Skeletal muscle satellite cell (primary cell): Measurements from ENCODE around the gene PRSS2.
"Not testable (repeated sequence)": the region's sequence is repeated elsewhere in the genome, so short reads cannot be mapped to it uniquely, and the experiment has no call there.

Experiments
- H3K27me3 ChIP-seq: 2 replicates; pipeline ENCODE4 v1.7.0; 2013; ENCODE audit warnings: low read length; ENCODE audit not compliant: control insufficient read depth, insufficient read depth
- H3K36me3 ChIP-seq: 2 replicates; pipeline ENCODE4 v1.7.0; 2013; ENCODE audit warnings: mild to moderate bottlenecking, control low read depth, low read length; ENCODE audit not compliant: insufficient read depth
- H3K4me1 ChIP-seq: 2 replicates; pipeline ENCODE4 v1.7.0; 2013; ENCODE audit warnings: low read length; ENCODE audit not compliant: control insufficient read depth, insufficient read depth
- H3K4me2 ChIP-seq: 2 replicates; pipeline ENCODE4 v1.7.0; 2013; ENCODE audit warnings: mild to moderate bottlenecking, low read length
- H3K4me3 ChIP-seq: 2 replicates; pipeline ENCODE4 v1.7.0; 2013; ENCODE audit warnings: low read length
- H3K9ac ChIP-seq: 2 replicates; pipeline ENCODE4 v1.7.0; 2013; ENCODE audit warnings: mild to moderate bottlenecking, low read depth, low read length, moderate library complexity
- H3K9me3 ChIP-seq: replicated peaks from 2 replicates; pipeline ENCODE4 v1.7.0; 2013; ENCODE audit warnings: mild to moderate bottlenecking, control low read depth, low read length

Gene PRSS2

GRCh38 chr7:142749218-142749993, 21.4 kb upstream of the PRSS2 start, which contains the start of gene PRSS1:
PRSS1 (plus strand) TSS chr7:142749472; CDS start chr7:142749485, 13 bp downstream.
- Histone ChIP-seq H3K27me3 (peaks cover 44% of the 10 kb centered on the region), H3K9ac (no peak within 1 kb of the TSS), H3K9me3 (no peaks in the 10 kb centered on the region), H3K4me3 (no peak within 1 kb of the TSS), H3K4me1 (no peaks in the 10 kb centered on the region), H3K4me2 (no peak within 1 kb of the TSS), H3K36me3 (no peaks in the 10 kb centered on the region)

- no peak overlapping the region for H3K9ac ChIP-seq
- H3K4me1 ChIP-seq = no peaks in the 10 kb centered on the region
- H3K4me3 ChIP-seq = no peak overlapping the region
- no peaks in the 10 kb centered on the region for H3K9me3 ChIP-seq
- no peak overlapping the region for H3K4me2 ChIP-seq
- peaks cover 44% of the 10 kb centered on the region for H3K27me3 ChIP-seq
- no peaks in the 10 kb centered on the region for H3K36me3 ChIP-seq
Observed at GRCh38 chr7:142750321-142750938, 20.3 kb upstream of the PRSS2 start.

- H3K4me3 ChIP-seq, H3K36me3 ChIP-seq, H3K9ac ChIP-seq, H3K9me3 ChIP-seq, H3K4me2 ChIP-seq, H3K4me1 ChIP-seq: not testable (repeated sequence)
- peaks cover 44% of the 10 kb centered on the region for H3K27me3 ChIP-seq
Observed at GRCh38 chr7:142751526-142752175, 19.1 kb upstream of the PRSS2 start.

- no peak overlapping the region for H3K4me2 ChIP-seq
- no peaks in the 10 kb centered on the region for H3K36me3 ChIP-seq
- no peaks in the 10 kb centered on the region for H3K9me3 ChIP-seq
- peaks cover 49% of the 10 kb centered on the region for H3K27me3 ChIP-seq
- H3K4me1 ChIP-seq = no peaks in the 10 kb centered on the region
- no peak overlapping the region for H3K4me3 ChIP-seq
- no peak overlapping the region for H3K9ac ChIP-seq
Observed at GRCh38 chr7:142752376-142753225, 18.2 kb upstream of the PRSS2 start.

- no peak overlapping the region for H3K4me3 ChIP-seq
- H3K4me1 ChIP-seq = no peaks in the 10 kb centered on the region
- no peaks in the 10 kb centered on the region for H3K9me3 ChIP-seq
- H3K9ac ChIP-seq = no peak overlapping the region
- H3K27me3 ChIP-seq = peaks cover 50% of the 10 kb centered on the region
- H3K36me3 ChIP-seq = no peaks in the 10 kb centered on the region
- H3K4me2 ChIP-seq = no peak overlapping the region
Observed at GRCh38 chr7:142753366-142753765, 17.4 kb upstream of the PRSS2 start.

GRCh38 chr7:142753925-142754491, 16.8 kb upstream of the PRSS2 start:
- H3K9ac ChIP-seq, H3K36me3 ChIP-seq, H3K4me3 ChIP-seq, H3K9me3 ChIP-seq, H3K4me2 ChIP-seq, H3K4me1 ChIP-seq: not testable (repeated sequence)
- H3K27me3 ChIP-seq = peaks cover 50% of the 10 kb centered on the region

GRCh38 chr7:142754681-142755575, 15.8 kb upstream of the PRSS2 start:
- Histone ChIP-seq H3K27me3 (peaks cover 53% of the 10 kb centered on the region), H3K4me3 (no peak overlapping the region), H3K36me3 (no peaks in the 10 kb centered on the region), H3K4me1 (no peaks in the 10 kb centered on the region), H3K9me3 (no peaks in the 10 kb centered on the region), H3K9ac (no peak overlapping the region), H3K4me2 (no peak overlapping the region)

- not testable (repeated sequence) for H3K4me1 ChIP-seq, H3K4me3 ChIP-seq
Observed at GRCh38 chr7:142758312-142758711, 12.5 kb upstream of the PRSS2 start.

GRCh38 chr7:142759433-142759832, 11.3 kb upstream of the PRSS2 start:
- no peaks in the 10 kb centered on the region for H3K4me1 ChIP-seq
- no peak overlapping the region for H3K4me3 ChIP-seq
- no peak overlapping the region for H3K4me2 ChIP-seq
- no peaks in the 10 kb centered on the region for H3K9me3 ChIP-seq
- no peaks in the 10 kb centered on the region for H3K36me3 ChIP-seq
- H3K9ac ChIP-seq = no peak overlapping the region
- peaks cover 63% of the 10 kb centered on the region for H3K27me3 ChIP-seq

More at GRCh38 chr7:142758312-142758711, 12.5 kb upstream of the PRSS2 start:
- H3K9ac ChIP-seq, H3K4me2 ChIP-seq, H3K36me3 ChIP-seq, H3K9me3 ChIP-seq: not testable (repeated sequence)
- H3K27me3 ChIP-seq = peaks cover 57% of the 10 kb centered on the region

GRCh38 chr7:142760071-142760642, 10.6 kb upstream of the PRSS2 start:
- no peaks in the 10 kb centered on the region for H3K9me3 ChIP-seq
- H3K9ac ChIP-seq = no peak overlapping the region
- H3K4me3 ChIP-seq = no peak overlapping the region
- no peak overlapping the region for H3K4me2 ChIP-seq
- no peaks in the 10 kb centered on the region for H3K36me3 ChIP-seq
- peaks cover 69% of the 10 kb centered on the region for H3K27me3 ChIP-seq
- no peaks in the 10 kb centered on the region for H3K4me1 ChIP-seq
